Fibroblast of villous mesenchyme (primary cell): ENCODE measurements around the gene FER. TPM values are rescaled to one million over a fixed set of nuclear protein-coding genes. Genes with fewer than 3 reads are reported as not detected.
A peak's percentile ranks its signal among the peaks of the same experiment; 100 is the strongest.
"Not testable (repeated sequence)": the region's sequence is repeated elsewhere in the genome, so short reads cannot be mapped to it uniquely, and the experiment has no call there.

Experiments
- DNase-seq: peaks from one replicate; pipeline ENCODE4 v3.0.0-alpha.2; 2010; ENCODE audit warnings: low read depth
- H3K4me3 ChIP-seq: 2 replicates; pipeline ENCODE4 v1.5.1; 2011; ENCODE audit warnings: low read depth, mild to moderate bottlenecking, low read length
- total RNA-seq: library from RNA; depleted of rRNA; stranded (reverse); fragments of >200 nt; gene quantifications from 2 replicates; pipeline ENCODE4 v1.2.3, GENCODE V29; 2012
- TF ChIP-seq, protein P1 (sequence below): IDR thresholded peaks from 2 replicates; pipeline ENCODE4 v1.5.1; 2012; ENCODE audit warnings: low read depth, mild to moderate bottlenecking, low read length; ENCODE audit not compliant: insufficient read depth

Gene FER
- total RNA-seq, 1 donor, result 43.6 TPM

DNA sequence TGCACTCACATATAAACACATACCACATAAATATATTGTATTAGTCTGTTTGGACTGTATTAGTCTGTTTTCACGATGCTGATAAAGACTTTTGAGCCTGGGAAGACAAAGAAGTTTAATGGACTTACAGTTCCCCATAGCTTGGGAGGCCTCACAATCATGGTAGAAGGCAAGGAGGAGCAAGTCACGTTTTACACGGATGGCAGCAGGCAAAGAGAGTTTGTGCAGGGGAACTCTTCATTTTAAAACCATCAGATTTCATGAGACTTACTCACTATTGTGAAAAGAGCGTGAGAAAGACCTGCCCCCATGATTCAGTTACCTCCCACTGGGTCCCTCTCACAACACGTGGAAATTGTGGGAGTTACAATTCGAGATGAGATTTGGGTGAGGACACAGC is 133.4 kb downstream of the FER start:
- no peak for DNase-seq
- no peak overlapping the region for H3K4me3 ChIP-seq
- TF ChIP-seq, protein P1, sequence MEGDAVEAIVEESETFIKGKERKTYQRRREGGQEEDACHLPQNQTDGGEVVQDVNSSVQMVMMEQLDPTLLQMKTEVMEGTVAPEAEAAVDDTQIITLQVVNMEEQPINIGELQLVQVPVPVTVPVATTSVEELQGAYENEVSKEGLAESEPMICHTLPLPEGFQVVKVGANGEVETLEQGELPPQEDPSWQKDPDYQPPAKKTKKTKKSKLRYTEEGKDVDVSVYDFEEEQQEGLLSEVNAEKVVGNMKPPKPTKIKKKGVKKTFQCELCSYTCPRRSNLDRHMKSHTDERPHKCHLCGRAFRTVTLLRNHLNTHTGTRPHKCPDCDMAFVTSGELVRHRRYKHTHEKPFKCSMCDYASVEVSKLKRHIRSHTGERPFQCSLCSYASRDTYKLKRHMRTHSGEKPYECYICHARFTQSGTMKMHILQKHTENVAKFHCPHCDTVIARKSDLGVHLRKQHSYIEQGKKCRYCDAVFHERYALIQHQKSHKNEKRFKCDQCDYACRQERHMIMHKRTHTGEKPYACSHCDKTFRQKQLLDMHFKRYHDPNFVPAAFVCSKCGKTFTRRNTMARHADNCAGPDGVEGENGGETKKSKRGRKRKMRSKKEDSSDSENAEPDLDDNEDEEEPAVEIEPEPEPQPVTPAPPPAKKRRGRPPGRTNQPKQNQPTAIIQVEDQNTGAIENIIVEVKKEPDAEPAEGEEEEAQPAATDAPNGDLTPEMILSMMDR, result no peak

DNA sequence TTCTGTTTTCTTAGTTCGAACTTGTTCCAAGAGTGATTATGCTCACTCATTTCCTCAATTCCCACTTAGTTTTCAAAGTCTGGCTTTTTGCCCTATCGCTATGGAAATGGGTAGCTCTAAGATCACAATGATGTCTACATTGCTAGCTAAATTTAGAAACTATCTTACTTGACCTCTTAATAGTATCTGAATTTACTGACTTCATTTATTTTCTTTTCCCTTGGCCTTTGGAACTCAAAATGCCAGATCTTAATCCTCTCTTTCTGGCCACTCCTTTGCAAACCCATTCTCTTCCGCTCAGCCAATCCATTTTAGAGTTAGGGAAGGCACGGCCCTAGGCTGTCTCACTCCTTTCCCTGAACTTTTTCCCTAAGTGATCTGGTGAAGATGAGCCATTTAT is 137.0 kb downstream of the FER start:
- H3K4me3 ChIP-seq, result no peak overlapping the region
- DNase-seq, result peak; percentile 29
- TF ChIP-seq, protein P1, result no peak

DNA sequence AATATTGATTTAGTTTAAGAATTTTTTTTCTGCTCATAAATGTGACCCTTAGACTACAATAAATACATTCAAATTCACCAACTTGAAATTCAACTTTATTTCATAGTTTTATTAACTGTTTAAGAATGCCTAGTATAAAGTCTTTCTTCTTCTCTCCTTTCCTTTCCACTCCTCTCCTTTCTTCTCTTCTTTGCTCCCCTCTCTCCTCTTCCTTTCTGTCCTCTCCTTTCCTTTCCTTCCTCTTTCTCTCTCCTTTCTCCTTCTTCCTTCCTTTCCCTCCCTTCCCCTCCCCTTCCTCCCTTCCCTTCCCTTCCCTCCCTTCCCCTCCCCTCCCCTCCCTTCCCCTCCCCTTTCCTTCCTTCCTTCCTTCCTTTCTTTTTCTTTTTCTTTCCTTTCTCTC is 150.6 kb downstream of the FER start:
- TF ChIP-seq, protein P1, result no peak
- no peak for DNase-seq

DNA sequence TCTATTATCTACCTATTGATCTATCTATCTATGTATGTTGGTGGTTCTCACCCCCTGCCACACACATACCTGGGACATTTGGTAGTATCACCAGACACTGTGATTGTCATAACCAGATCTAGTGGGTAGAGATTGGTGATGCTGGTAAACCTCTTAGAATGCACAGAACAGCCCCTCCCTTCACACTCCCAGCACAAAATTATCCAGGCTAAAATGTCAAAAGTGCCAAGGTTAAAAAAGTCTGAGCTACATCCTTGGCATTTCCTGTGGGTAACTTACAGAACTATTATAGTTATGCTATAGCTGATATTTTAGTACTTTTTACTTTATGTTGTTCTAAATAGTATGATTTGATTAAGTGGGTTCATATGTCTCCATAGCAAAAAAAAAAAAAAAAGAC is 151.0 kb downstream of the FER start:
- DNase-seq, result no peak
- TF ChIP-seq, protein P1, result no peak

More for the DNA sequence above, 150.6 kb downstream of the FER start:
- no peak overlapping the region for H3K4me3 ChIP-seq

DNA sequence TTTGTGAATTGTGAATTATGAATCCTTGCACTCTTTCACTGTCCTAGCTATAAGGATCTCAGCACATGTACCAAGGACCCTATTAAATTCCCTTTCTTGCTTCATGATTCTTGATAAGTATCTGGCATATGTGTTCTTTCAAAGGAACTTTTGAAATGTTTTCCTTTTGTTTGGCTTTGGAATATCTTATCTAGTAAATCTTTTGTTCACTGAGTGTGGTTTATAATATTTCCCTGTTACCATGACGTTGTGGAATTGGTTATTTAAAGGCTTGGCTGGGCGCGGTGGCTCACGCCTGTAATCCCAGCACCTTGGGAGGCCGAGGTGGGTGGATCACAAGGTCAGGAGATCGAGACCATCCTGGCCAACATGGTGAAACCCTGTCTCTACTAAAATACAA is 151.5 kb downstream of the FER start:
- peak; percentile 21 for DNase-seq
- not testable (repeated sequence) for H3K4me3 ChIP-seq

More for the DNA sequence above, 151.0 kb downstream of the FER start:
- no peak overlapping the region for H3K4me3 ChIP-seq

DNA sequence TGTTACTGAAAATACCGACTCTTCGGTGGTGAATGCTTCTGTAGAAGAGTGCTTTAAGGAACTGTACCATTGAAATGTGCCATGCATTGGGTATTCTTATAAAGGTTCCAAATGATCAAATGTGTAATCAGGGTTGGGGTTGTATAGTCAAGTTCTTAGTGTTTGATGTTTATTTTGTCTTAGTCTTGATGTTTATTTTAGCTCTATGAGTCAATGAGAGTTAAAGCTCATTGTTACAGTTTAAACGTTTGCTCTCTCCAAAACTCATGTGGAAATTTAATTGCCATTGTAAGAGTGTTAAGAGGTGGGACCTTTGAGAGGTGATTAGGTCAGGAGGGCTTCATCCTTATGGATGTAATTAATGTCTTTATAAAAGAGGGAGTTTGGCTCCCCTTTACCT is 153.0 kb downstream of the FER start:
- TF ChIP-seq, protein P1, result no peak
- H3K4me3 ChIP-seq, result no peak overlapping the region
- no peak for DNase-seq

DNA sequence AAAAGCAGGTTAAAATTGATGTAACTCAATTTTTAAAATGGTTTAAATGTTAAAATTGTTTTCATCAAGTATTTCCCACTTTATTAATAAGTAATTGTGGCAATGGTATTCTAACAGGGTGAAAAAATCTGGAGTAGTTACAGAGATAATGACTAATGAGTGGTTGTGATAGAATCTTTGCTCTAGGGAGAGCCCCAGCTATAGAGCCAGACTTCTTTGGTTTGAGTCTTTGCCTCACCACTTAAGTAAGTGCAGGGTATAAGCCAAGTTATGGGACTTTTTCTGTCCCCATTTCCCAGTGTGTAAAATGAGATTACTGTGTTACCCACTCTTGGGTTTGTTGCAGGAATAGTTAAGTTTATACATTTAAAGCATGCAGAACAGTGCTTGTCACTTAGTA is 158.1 kb downstream of the FER start:
- TF ChIP-seq, protein P1, result no peak
- no peak for DNase-seq
- H3K4me3 ChIP-seq, result no peak overlapping the region
